Upper lobe of left lung (tissue), 6 donors: Measurements from ENCODE around the gene AP3B2. TPM values are rescaled to one million over a fixed set of nuclear protein-coding genes. Genes with fewer than 3 reads are reported as not detected.

Experiments used
- ATAC-seq, 2 donors: fragments of 200-7000 bp; cut with Tn5 transposase; one replicate each; pipeline ENCODE4 v1.9.1; 2022; ENCODE audit warnings: mild to moderate bottlenecking in 2 of 2, moderate library complexity in 2 of 2; ENCODE audit not compliant: low FRiP score in 2 of 2
- DNase-seq, 2 donors: peaks; one replicate each; pipeline ENCODE4 v3.0.0-alpha.2; 2019 to 2020
- H3K27ac ChIP-seq, 4 donors: fragments of 200-600 bp; sonication (generic); one replicate each; pipeline ENCODE4 v1.5.1; 2016 to 2019
- H3K27me3 ChIP-seq, 4 donors: fragments of 200-600 bp; sonication (generic); one replicate each; pipeline ENCODE4 v1.5.1; 2017 to 2019
- H3K36me3 ChIP-seq, 4 donors: fragments of 200-600 bp; sonication (generic); one replicate each; pipeline ENCODE4 v1.5.1; 2016 to 2019
- H3K4me1 ChIP-seq, 4 donors: fragments of 200-600 bp; sonication (generic); one replicate each; pipeline ENCODE4 v1.5.1; 2018 to 2019
- H3K4me3 ChIP-seq, 4 donors: fragments of 200-600 bp; sonication (generic); one replicate each; pipeline ENCODE4 v1.5.1; 2017 to 2019; ENCODE audit warnings: mild to moderate bottlenecking in 2 of 4, moderate library complexity in 1 of 4
- H3K9me3 ChIP-seq, 4 donors: fragments of 200-600 bp; sonication (generic); one replicate each; pipeline ENCODE4 v1.5.1; 2018 to 2019
- CTCF ChIP-seq, 6 experiments: fragments of 450-650 bp in 4 of 6; fragments of 200-600 bp in 2 of 6; sonication (generic) in 2 of 6; IDR thresholded peaks; one replicate each; pipeline ENCODE4 v1.5.1; 2016 to 2019; ENCODE audit warnings: antibody characterized with exemption in 6 of 6
- EP300 ChIP-seq, 4 donors: sonication (generic); formaldehyde crosslinking; IDR thresholded peaks; one replicate each; pipeline ENCODE4 v1.5.1; 2017; ENCODE audit warnings: antibody characterized with exemption in 4 of 4, control low read depth in 2 of 4
- POLR2A ChIP-seq, 4 donors: fragments of 450-650 bp; IDR thresholded peaks; one replicate each; pipeline ENCODE4 v1.5.1; 2016 to 2017; ENCODE audit warnings: antibody characterized with exemption in 4 of 4, mild to moderate bottlenecking in 2 of 4
- POLR2AphosphoS5 ChIP-seq, 2 donors: sonication (generic); formaldehyde crosslinking; IDR thresholded peaks; one replicate each; pipeline ENCODE4 v1.5.1; 2017; ENCODE audit warnings: antibody characterized with exemption in 2 of 2
- WGBS, 2 donors: methylation state at CpG; one replicate each; pipeline ENCODE4 v1.1.5; 2017 to 2018; 5-methylcytosine and 5-hydroxymethylcytosine counted together
- total RNA-seq, 6 donors: library from RNA; depleted of rRNA in 4 of 6; stranded (reverse); fragments of >200 nt in 4 of 6; gene quantifications; one replicate each; pipeline versions ENCODE4 v1.1.0 to v1.2.1, GENCODE V29; 2016 to 2021
- donor health status: DM: no; HTN: no; CAD: no; lungs with moderate emphysema.
- donor health status: DM: no; HTN: yes; CAD: no; lungs with severe emphysema.

AP3B2 gene
- total RNA-seq, 6 donors from 2014 or later = 0.39 to 25.1 (median 3.8) TPM

GRCh38 chr15:82689147-82689546 lies 20.5 kb downstream of the AP3B2 start:
- DNase-seq = peak in 1 of 2 donors; percentile 15
- H3K36me3 ChIP-seq = no peaks in the 10 kb centered on the region
- WGBS, 2 donors = 92 to 96% methylated on average over 8 of the region's 8 CpGs

DNA sequence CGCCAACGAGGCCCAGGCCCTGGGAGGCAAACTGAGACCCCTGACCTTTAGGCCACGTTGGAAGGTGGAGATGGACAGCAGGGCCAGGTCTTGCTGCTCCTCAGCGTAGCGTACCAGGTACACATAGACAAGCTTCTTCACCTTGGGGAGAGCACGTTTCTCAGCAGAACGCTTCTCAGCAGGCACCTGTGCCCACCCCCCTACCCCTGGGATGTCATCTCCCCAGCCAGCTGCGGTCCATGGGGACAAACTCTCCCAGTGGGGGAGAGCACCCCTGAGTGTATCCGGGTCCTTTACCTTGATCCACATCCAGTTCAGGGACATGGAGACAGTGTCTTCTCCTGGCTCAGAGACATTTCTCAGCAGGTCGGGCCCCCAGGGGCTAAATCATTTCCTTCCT lies 21.0 kb downstream of the AP3B2 start:
- peak in 1 of 2 donors; percentile 41 for ATAC-seq
- H3K27me3 ChIP-seq = no peaks in the 10 kb centered on the region
- H3K4me1 ChIP-seq = no peaks in the 10 kb centered on the region
- TF ChIP-seq POLR2AphosphoS5 (IDR thresholded peaks at IDR 0.05) = no peak
- TF ChIP-seq POLR2A (IDR thresholded peaks at IDR 0.05) = no peak
- TF ChIP-seq CTCF (IDR thresholded peaks at IDR 0.05) = no peak
- TF ChIP-seq EP300 (IDR thresholded peaks at IDR 0.05) = no peak
- H3K9me3 ChIP-seq = no peaks in the 10 kb centered on the region
- H3K36me3 ChIP-seq = no peaks in the 10 kb centered on the region
- no peak overlapping the region for H3K27ac ChIP-seq
- H3K4me3 ChIP-seq = no peak overlapping the region
- DNase-seq = no peak
- whole genome bisulfite sequencing, 2 donors = 61 to 87% methylated on average over 3 to 10 of the region's 10 CpGs

More at GRCh38 chr15:82689147-82689546, 20.5 kb downstream of the AP3B2 start:
- no peaks in the 10 kb centered on the region for H3K9me3 ChIP-seq
- no peak overlapping the region for H3K27ac ChIP-seq
- no peak for TF ChIP-seq POLR2A (IDR thresholded peaks at IDR 0.05)
- no peak for TF ChIP-seq EP300 (IDR thresholded peaks at IDR 0.05)
- no peak for TF ChIP-seq POLR2AphosphoS5 (IDR thresholded peaks at IDR 0.05)
- TF ChIP-seq CTCF (IDR thresholded peaks at IDR 0.05) = no peak
- H3K4me1 ChIP-seq = no peaks in the 10 kb centered on the region
- no peaks in the 10 kb centered on the region for H3K27me3 ChIP-seq
- no peak overlapping the region for H3K4me3 ChIP-seq
- ATAC-seq = peak in 1 of 2 donors; percentile 41

DNA sequence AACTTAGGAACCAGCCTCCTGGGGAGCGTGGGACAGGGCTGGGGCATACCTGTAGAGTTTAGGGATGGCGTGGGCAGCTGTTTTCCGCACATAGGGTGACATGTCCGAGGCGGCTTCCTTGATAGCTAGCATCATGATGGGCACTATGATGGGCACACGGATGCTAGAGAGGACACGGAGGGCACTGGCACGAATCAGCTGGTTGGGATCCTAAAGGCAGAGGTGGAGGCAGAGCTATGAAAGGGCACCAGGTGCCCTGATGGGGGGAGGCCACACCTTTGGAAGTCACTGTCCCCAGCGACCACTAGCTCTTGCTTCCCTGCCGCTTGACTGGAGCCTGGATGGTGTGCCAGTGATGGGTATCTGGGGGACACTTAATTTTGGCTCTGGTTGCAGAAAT lies 28.3 kb downstream of the AP3B2 start:
- Histone ChIP-seq H3K9me3 (no peaks in the 10 kb centered on the region), H3K27me3 (peaks cover 0 to 10% (median 4%) of the 10 kb centered on the region in 4 donors), H3K36me3 (no peaks in the 10 kb centered on the region), H3K27ac (no peak overlapping the region), H3K4me1 (peaks cover 5 to 12% (median 7%) of the 10 kb centered on the region in 4 donors), H3K4me3 (no peak overlapping the region)
- DNase-seq = no peak
- 89 to 93% methylated on average over 10 of the region's 10 CpGs for WGBS, 2 donors
- ATAC-seq = no peak
- TF ChIP-seq EP300 (IDR thresholded peaks at IDR 0.05) = no peak
- no peak for TF ChIP-seq POLR2AphosphoS5 (IDR thresholded peaks at IDR 0.05)
- no peak for TF ChIP-seq POLR2A (IDR thresholded peaks at IDR 0.05)
- no peak for TF ChIP-seq CTCF (IDR thresholded peaks at IDR 0.05)

GRCh38 chr15:82680200-82681102 lies 29.2 kb downstream of the AP3B2 start:
- ATAC-seq = peak; percentile 82 to 89

More at GRCh38 chr15:82680200-82681102, 29.2 kb downstream of the AP3B2 start:
- Histone ChIP-seq H3K4me1 (peaks cover 5 to 12% (median 7%) of the 10 kb centered on the region in 4 donors), H3K27ac (peak overlapping the region in 3 of 4 donors; percentile 24 to 73 (median 25)), H3K27me3 (peaks cover 0 to 10% (median 4%) of the 10 kb centered on the region in 4 donors), H3K36me3 (no peaks in the 10 kb centered on the region), H3K9me3 (no peaks in the 10 kb centered on the region), H3K4me3 (peak overlapping the region; percentile 31 to 58 (median 50))
- DNase-seq = peak; percentile 78 to 93
- TF ChIP-seq POLR2AphosphoS5 (IDR thresholded peaks at IDR 0.05) (peak in 1 of 2 donors; percentile 52), POLR2A (IDR thresholded peaks at IDR 0.05) (peak in 3 of 4 donors; percentile 42 to 77 (median 57)), CTCF (IDR thresholded peaks at IDR 0.05) (peak in 1 of 6 experiments; percentile 33), EP300 (IDR thresholded peaks at IDR 0.05) (no peak)
- 3 to 6% methylated on average over 9 to 42 of the region's 76 CpGs for WGBS, 2 donors
